Testis (tissue), 2 donors: ENCODE results near the gene AFF1.

Source experiments
- CTCF ChIP-seq, 3 experiments: fragments of 450-650 bp in 2 of 3; fragments of 200-600 bp in 1 of 3; sonication (generic) in 1 of 3; IDR thresholded peaks; one replicate each; pipeline ENCODE4 v1.5.1; 2016 to 2019; ENCODE audit warnings: antibody characterized with exemption in 3 of 3, mild to moderate bottlenecking in 2 of 3, moderate library complexity in 1 of 3
- POLR2A ChIP-seq: fragments of 450-650 bp; IDR thresholded peaks from one replicate; pipeline ENCODE4 v1.6.1; 2017; ENCODE audit warnings: antibody characterized with exemption, mild to moderate bottlenecking, moderate library complexity

DNA sequence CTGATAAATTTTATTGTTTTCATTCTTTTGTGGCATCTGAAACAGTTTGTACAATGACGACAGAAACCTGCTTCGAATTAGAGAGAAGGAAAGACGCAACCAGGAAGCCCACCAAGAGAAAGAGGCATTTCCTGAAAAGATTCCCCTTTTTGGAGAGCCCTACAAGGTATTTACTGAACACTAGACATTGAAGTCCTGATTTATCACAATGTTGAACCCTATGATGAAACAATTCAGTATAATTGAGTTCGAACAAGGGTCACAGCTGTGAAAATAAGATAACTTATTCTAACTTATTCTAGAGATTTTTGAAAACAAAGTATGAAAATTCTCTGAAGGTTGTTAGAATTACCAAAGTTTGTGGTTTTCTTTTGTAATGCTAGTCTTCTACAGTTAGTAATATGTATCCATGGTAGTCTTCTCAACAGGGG, 111.3 kb downstream of the AFF1 start:
- no peak for TF ChIP-seq CTCF (IDR thresholded peaks at IDR 0.05)
- TF ChIP-seq POLR2A: no peak
